Measurements from ENCODE around the gene PSEN1. TPM values are rescaled to one million over a fixed set of nuclear protein-coding genes. Genes with fewer than 3 reads are reported as not detected.

The PSEN1 gene
- total and polyA plus RNA-seq, 10 of the 15 experiments (the other 5 are each of a cell fraction or from before 2014, with no cell fraction given) = 8.9 to 32.3 (median 21.8) TPM

- no peak for TF ChIP-seq E4F1 (IDR thresholded peaks at IDR 0.05; ENCODE audit: borderline replicate concordance, partially characterized antibody)
- TF ChIP-seq, protein P1, sequence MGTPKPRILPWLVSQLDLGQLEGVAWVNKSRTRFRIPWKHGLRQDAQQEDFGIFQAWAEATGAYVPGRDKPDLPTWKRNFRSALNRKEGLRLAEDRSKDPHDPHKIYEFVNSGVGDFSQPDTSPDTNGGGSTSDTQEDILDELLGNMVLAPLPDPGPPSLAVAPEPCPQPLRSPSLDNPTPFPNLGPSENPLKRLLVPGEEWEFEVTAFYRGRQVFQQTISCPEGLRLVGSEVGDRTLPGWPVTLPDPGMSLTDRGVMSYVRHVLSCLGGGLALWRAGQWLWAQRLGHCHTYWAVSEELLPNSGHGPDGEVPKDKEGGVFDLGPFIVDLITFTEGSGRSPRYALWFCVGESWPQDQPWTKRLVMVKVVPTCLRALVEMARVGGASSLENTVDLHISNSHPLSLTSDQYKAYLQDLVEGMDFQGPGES (IDR thresholded peaks at IDR 0.05) = no peak
- TF ChIP-seq SRF (IDR thresholded peaks at IDR 0.05; ENCODE audit: low read depth in 2 of 2, low read length in 2 of 2) = no peak
- TF ChIP-seq BRCA1 (IDR thresholded peaks at IDR 0.05; ENCODE audit: low read depth, low read length) = no peak
- no peak for TF ChIP-seq SREBF1 (IDR thresholded peaks at IDR 0.05; ENCODE audit: low read length)
- no peak for TF ChIP-seq SMAD1 (IDR thresholded peaks at IDR 0.05; ENCODE audit: low read depth, partially characterized antibody)
These were observed 61.9 kb downstream of the PSEN1 start (continued) for GRCh38 chr14:73198253-73198652.

DNA sequence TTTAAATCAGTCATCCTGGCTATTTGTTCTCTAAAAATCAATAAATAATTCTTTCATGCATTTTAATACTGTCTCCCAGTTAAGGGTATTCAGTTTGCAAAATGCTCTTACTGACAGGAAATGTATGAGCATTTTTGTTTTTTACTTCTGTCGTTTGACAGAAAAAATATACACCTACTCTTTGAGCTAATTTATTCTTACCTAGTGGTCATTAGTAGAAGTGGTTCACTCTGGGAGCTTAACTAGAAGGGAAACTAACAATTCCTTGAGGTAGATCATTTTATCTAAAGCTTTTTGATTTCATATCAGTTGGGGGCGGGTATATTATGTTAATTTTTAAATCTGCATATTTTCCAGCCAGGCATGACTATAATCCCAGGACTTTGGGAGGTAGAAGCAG lies 67.2 kb downstream of the PSEN1 start:
- no peaks in the 10 kb centered on the region for H3K27me3 ChIP-seq (replicated peaks in 1 of 2; ENCODE audit: control insufficient read depth in 2 of 2, insufficient read depth in 2 of 2, low read length in 1 of 2)
- no peaks in the 10 kb centered on the region for H3K79me2 ChIP-seq (ENCODE audit: control insufficient read depth, insufficient read depth, low read length)
- WGBS (ENCODE audit: insufficient coverage, insufficient replicate concordance, low lambda C conversion rate, missing lambda C conversion rate) = 95% methylated on average over 2 of the region's 2 CpGs
- ChIA-PET SMC1A (ENCODE audit: uncharacterized antibody, unreplicated experiment) (interaction anchor here (0.7 kb wide), 1 partner anchor 11 kb away, joined by 3 read pairs; no protein-coding TSS in a partner anchor), CTCF (no interaction called here), POLR2A (no interaction called here), RAD21 (ENCODE audit: unreplicated experiment) (no interaction called here)
- H3K36me3 ChIP-seq (ENCODE audit: control insufficient read depth in 2 of 2, insufficient read depth in 2 of 2, low read length in 1 of 2) = peaks cover 7 to 15% of the 10 kb centered on the region in 2 experiments
- intact Hi-C loops (cut with micrococcal nuclease; ENCODE audit: unreplicated experiment) (no loop called here), in situ Hi-C loops (cut with MboI) (no loop called here)
- DNase-seq (ENCODE audit: low read depth, low spot score) (no peak), ATAC-seq (no peak), FAIRE-seq (no peak)
- H4K20me1 ChIP-seq (ENCODE audit: control insufficient read depth, insufficient read depth) = no peaks in the 10 kb centered on the region
- no peak overlapping the region for H3K9ac ChIP-seq (ENCODE audit: control insufficient read depth, insufficient read depth, low read length)
- BruUV-seq (replicated peaks) = no TSS peak
- H3K27ac ChIP-seq (ENCODE audit: control insufficient read depth, insufficient read depth) = no peak overlapping the region
- no peak overlapping the region for H2AFZ ChIP-seq (ENCODE audit: control insufficient read depth, low read depth, low read length)
- H3K9me3 ChIP-seq (replicated peaks; ENCODE audit: control insufficient read depth, insufficient read depth, low read length) = peaks cover 8% of the 10 kb centered on the region; the same call in 2 of the 3 replicates
- no peak overlapping the region for H3K4me2 ChIP-seq (ENCODE audit: control insufficient read depth, insufficient read depth)
- H3K4me1 ChIP-seq (ENCODE audit: control insufficient read depth, insufficient read depth, low read length) = no peaks in the 10 kb centered on the region
- no peak overlapping the region for H3K4me3 ChIP-seq
- TF ChIP-seq MTA3 (IDR thresholded peaks at IDR 0.05; ENCODE audit: borderline replicate concordance, low read length) = no peak
- no peak for TF ChIP-seq ZNF384 (IDR thresholded peaks at IDR 0.05; ENCODE audit: borderline replicate concordance, low read depth, low read length)
- TF ChIP-seq, protein P2, sequence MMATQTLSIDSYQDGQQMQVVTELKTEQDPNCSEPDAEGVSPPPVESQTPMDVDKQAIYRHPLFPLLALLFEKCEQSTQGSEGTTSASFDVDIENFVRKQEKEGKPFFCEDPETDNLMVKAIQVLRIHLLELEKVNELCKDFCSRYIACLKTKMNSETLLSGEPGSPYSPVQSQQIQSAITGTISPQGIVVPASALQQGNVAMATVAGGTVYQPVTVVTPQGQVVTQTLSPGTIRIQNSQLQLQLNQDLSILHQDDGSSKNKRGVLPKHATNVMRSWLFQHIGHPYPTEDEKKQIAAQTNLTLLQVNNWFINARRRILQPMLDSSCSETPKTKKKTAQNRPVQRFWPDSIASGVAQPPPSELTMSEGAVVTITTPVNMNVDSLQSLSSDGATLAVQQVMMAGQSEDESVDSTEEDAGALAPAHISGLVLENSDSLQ (IDR thresholded peaks at IDR 0.05) = no peak
- TF ChIP-seq YY1 (IDR thresholded peaks at IDR 0.05; ENCODE audit: low read depth, low read length) = no peak
- TF ChIP-seq, protein P3, sequence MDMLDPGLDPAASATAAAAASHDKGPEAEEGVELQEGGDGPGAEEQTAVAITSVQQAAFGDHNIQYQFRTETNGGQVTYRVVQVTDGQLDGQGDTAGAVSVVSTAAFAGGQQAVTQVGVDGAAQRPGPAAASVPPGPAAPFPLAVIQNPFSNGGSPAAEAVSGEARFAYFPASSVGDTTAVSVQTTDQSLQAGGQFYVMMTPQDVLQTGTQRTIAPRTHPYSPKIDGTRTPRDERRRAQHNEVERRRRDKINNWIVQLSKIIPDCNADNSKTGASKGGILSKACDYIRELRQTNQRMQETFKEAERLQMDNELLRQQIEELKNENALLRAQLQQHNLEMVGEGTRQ (IDR thresholded peaks at IDR 0.05; ENCODE audit: borderline replicate concordance, low read depth, low read length) = no peak
- no peak for TF ChIP-seq NR2C1 (IDR thresholded peaks at IDR 0.05)
- no peak for TF ChIP-seq ZNF687 (IDR thresholded peaks at IDR 0.05)

Data from GM12878 (cell line).